ENCODE measurements around the gene EIF5A2.

DNA sequence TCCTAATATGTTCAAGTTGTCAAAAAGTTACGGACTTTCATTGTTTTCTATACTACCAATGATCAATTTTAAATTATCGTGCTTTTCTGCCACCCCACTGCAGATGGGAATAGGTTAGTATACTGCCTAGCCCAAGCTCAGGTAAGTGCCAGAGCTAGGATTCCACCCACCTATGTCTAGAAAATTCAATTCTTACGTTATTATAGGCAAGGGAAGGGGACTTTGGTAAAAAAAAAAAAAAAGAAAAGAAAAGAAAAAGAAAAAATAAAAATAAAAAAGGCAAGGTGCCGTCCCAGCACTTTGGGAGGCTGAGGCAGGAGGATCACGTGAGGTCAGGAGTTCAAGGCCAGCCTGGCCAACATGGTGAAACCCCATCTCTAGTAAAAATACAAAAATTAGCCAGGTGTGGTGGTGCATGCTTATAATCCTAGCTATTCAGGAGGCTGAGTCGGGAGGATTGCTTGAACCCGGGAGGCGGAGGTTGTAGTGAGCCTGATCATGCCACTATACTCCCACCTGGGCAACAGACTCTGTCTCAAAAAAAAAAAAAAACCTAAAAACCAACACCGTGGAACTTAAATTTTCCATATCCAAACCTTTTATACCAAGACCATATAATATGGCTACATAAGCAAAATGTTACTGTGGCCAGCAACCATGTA, 39.7 kb downstream of the EIF5A2 start:
- 0 out of 2 replicates have a peak, but pooled peaks have one; percentile 21 for TF ChIP-seq POLR2AphosphoS5 (IDR thresholded peaks at IDR 0.05; ENCODE audit: borderline replicate concordance, low read depth, low read length)
- TF ChIP-seq EZH2 (IDR thresholded peaks at IDR 0.05), result no peak
- no peak for TF ChIP-seq FOXP2 (optimal IDR thresholded peaks at IDR 0.05; ENCODE audit: control extremely low read depth, extremely low read length, insufficient read depth)
